IPS-20b (cell line): ENCODE results near the gene CTTNBP2.

Experiments used
- H3K27ac ChIP-seq: one replicate; pipeline ENCODE4 v1.5.1; 2013; ENCODE audit warnings: low read length
- H3K27me3 ChIP-seq: 2 replicates; pipeline ENCODE4 v1.6.1; 2013; ENCODE audit warnings: mild to moderate bottlenecking, low read length, inconsistent platforms; ENCODE audit not compliant: insufficient read depth
- H3K36me3 ChIP-seq: 2 replicates; pipeline ENCODE4 v1.6.1; 2013; ENCODE audit warnings: low read depth, mild to moderate bottlenecking, inconsistent platforms, low read length, moderate library complexity; ENCODE audit not compliant: insufficient read depth
- H3K4me1 ChIP-seq: 2 replicates; pipeline ENCODE4 v1.6.1; 2013; ENCODE audit warnings: mild to moderate bottlenecking, control low read depth, inconsistent platforms, low read length, moderate library complexity; ENCODE audit not compliant: insufficient read depth
- H3K4me3 ChIP-seq: 2 replicates; pipeline ENCODE4 v1.5.1; 2013; ENCODE audit warnings: mild to moderate bottlenecking, low read length, inconsistent platforms
- H3K9ac ChIP-seq: 2 replicates; pipeline ENCODE4 v1.6.1; 2013; ENCODE audit warnings: low read depth, mild to moderate bottlenecking, inconsistent platforms, low read length, moderate library complexity
- H3K9me3 ChIP-seq: 2 replicates; pipeline ENCODE4 v1.6.1; 2013; ENCODE audit warnings: mild to moderate bottlenecking, low read depth, low read length, inconsistent platforms; ENCODE audit not compliant: insufficient read depth

Gene CTTNBP2

GRCh38 chr7:117889611-117890010 lies 16.4 kb upstream of the CTTNBP2 start:
- no peak overlapping the region for H3K27ac ChIP-seq
- H3K27me3 ChIP-seq, result no peaks in the 10 kb centered on the region
- no peaks in the 10 kb centered on the region for H3K36me3 ChIP-seq
- no peaks in the 10 kb centered on the region for H3K9me3 ChIP-seq
- peaks cover 24% of the 10 kb centered on the region for H3K4me1 ChIP-seq
- no peak overlapping the region for H3K4me3 ChIP-seq
- H3K9ac ChIP-seq, result no peak overlapping the region

GRCh38 chr7:117888627-117889026 lies 15.4 kb upstream of the CTTNBP2 start:
- Histone ChIP-seq H3K27ac (no peak overlapping the region), H3K9me3 (no peaks in the 10 kb centered on the region), H3K9ac (peak overlapping the region; percentile 29; the same call in 1 of the 2 replicates), H3K4me1 (peaks cover 24% of the 10 kb centered on the region), H3K36me3 (no peaks in the 10 kb centered on the region), H3K4me3 (peak overlapping the region; percentile 37; the same call in 1 of the 2 replicates), H3K27me3 (no peaks in the 10 kb centered on the region)

GRCh38 chr7:117882594-117882993 lies 9.4 kb upstream of the CTTNBP2 start:
- H3K27me3 ChIP-seq, result no peaks in the 10 kb centered on the region
- H3K27ac ChIP-seq, result no peak overlapping the region
- no peak overlapping the region for H3K4me3 ChIP-seq
- H3K9ac ChIP-seq, result no peak overlapping the region
- H3K36me3 ChIP-seq, result no peaks in the 10 kb centered on the region
- peaks cover 3% of the 10 kb centered on the region; the same call in 1 of the 2 replicates for H3K4me1 ChIP-seq
- no peaks in the 10 kb centered on the region for H3K9me3 ChIP-seq

DNA sequence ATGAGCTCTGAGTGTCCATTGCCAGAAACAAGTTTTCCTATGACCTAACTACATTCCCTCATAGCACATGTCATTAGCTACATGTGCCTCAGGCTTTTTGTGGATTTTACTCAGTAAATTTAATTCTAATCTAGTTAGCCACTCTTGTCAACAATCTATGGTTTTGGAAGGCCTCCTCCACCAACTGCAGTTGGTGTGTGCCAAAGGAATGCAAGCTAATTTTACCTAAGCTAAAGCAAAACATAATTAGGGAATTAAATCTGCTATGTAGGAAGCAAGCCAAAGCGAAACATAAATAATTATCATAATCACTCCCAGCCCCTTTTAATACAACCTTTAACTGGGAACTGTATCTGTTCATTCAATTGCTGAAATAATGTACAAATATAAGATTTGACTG lies 3.5 kb upstream of the CTTNBP2 start:
- no peak overlapping the region for H3K4me3 ChIP-seq
- no peaks in the 10 kb centered on the region for H3K9me3 ChIP-seq
- H3K4me1 ChIP-seq, result peaks cover 25% of the 10 kb centered on the region; the same call in 1 of the 2 replicates
- no peak overlapping the region for H3K27ac ChIP-seq
- no peaks in the 10 kb centered on the region for H3K36me3 ChIP-seq
- H3K27me3 ChIP-seq, result no peaks in the 10 kb centered on the region
- H3K9ac ChIP-seq, result no peak overlapping the region

GRCh38 chr7:117875566-117875965 lies 2.3 kb upstream of the CTTNBP2 start:
- Histone ChIP-seq H3K9me3 (no peaks in the 10 kb centered on the region), H3K9ac (no peak overlapping the region), H3K4me1 (peaks cover 35% of the 10 kb centered on the region), H3K27me3 (no peaks in the 10 kb centered on the region), H3K4me3 (no peak overlapping the region), H3K27ac (no peak overlapping the region), H3K36me3 (no peaks in the 10 kb centered on the region)

GRCh38 chr7:117874191-117874700 lies 1.0 kb upstream of the CTTNBP2 start:
- Histone ChIP-seq H3K9ac (peak overlapping the region; percentile 74; the same call in 1 of the 2 replicates), H3K4me1 (peaks cover 48% of the 10 kb centered on the region), H3K27ac (no peak overlapping the region), H3K4me3 (peak overlapping the region; percentile 95), H3K27me3 (no peaks in the 10 kb centered on the region), H3K9me3 (no peaks in the 10 kb centered on the region), H3K36me3 (peaks cover 3% of the 10 kb centered on the region; the same call in 1 of the 2 replicates)

DNA sequence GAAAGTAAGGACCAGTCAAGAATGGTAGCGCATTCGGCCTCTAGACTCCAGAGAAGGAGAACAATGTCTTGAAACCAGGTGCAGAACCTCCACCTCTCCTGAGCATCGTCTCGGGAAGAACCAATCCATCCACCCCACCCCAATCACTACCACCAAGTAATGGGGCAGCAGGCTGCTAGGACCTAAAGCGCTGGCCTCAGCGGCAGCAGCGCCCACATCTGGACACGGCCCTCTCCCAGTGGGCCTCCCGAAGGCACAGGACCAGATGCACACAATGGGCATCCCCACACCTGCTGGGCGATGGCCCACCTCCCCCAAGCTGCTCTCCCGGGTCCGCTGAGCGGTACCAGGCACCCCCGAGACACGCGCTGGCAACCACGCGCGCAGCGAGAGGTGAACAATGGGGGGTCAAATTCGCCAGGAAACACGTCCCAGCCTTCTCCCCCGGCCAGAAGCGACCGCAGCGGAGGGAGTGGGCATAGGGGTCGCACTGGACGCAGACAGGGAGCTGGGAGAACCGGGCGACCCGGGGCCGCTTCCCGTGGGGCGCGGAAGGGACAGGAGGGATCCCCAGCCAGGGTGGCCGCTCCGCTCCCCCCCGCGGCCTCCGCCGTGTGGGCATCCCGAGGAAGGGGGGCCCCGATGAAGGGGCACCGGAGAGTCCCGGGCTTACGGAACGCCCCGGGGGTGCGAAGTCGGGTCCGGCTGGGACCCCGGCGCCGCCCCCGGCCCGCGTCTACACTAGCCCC lies 506 bp downstream of the CTTNBP2 start:
- H3K4me3 ChIP-seq, result peak overlapping the region; percentile 95
- no peaks in the 10 kb centered on the region for H3K9me3 ChIP-seq
- H3K27ac ChIP-seq, result peak overlapping the region; percentile 80
- no peaks in the 10 kb centered on the region for H3K27me3 ChIP-seq
- peak overlapping the region; percentile 86; the same call in 1 of the 2 replicates for H3K9ac ChIP-seq
- peaks cover 60% of the 10 kb centered on the region for H3K4me1 ChIP-seq
- H3K36me3 ChIP-seq, result peaks cover 4% of the 10 kb centered on the region; the same call in 1 of the 2 replicates

GRCh38 chr7:117871778-117872538 lies 1.3 kb downstream of the CTTNBP2 start:
- peaks cover 4% of the 10 kb centered on the region; the same call in 1 of the 2 replicates for H3K36me3 ChIP-seq
- H3K9ac ChIP-seq, result peak overlapping the region; percentile 86; the same call in 1 of the 2 replicates
- peak overlapping the region; percentile 80 for H3K27ac ChIP-seq
- no peaks in the 10 kb centered on the region for H3K9me3 ChIP-seq
- no peaks in the 10 kb centered on the region for H3K27me3 ChIP-seq
- H3K4me3 ChIP-seq, result peak overlapping the region; percentile 95
- peaks cover 57% of the 10 kb centered on the region for H3K4me1 ChIP-seq

- peak overlapping the region; percentile 95 for H3K4me3 ChIP-seq
- peak overlapping the region; percentile 86; the same call in 1 of the 2 replicates for H3K9ac ChIP-seq
Observed at GRCh38 chr7:117871401-117871777, 1.9 kb downstream of the CTTNBP2 start.

DNA sequence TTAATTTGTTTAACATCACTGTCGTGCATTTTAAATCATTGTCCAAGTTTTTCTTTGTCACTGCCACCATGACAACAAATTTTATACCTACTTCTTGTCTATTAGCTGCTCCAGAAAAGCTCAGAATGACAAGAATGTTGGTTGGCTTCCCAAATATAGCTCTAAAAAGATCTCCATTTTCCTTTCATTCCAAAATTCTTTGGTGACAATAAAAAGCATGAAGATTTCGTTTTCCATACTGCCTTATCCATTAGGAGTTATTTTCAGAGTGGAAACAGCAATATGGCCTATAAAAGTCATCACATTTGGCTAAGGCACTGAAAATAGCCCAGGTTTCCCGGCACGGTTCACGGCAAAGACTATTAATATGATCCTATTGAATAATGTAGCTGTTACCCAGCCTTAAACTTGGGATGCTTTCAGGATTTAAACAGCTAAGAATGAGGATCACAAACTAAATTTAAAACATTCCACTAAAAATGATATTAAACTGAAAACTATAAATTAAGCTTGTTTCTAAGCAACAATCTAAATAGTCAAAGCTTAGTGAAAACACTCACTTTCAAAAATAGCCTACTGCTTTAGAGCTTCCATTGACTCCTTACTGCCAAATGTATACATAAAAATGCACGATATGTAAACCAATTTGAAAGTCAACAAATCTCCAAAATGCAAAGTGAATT lies 2.7 kb downstream of the CTTNBP2 start:
- H3K4me1 ChIP-seq, result peaks cover 50% of the 10 kb centered on the region
- H3K9me3 ChIP-seq, result no peaks in the 10 kb centered on the region
- peak overlapping the region; percentile 95; the same call in 1 of the 2 replicates for H3K4me3 ChIP-seq
- H3K9ac ChIP-seq, result peak overlapping the region; percentile 86; the same call in 1 of the 2 replicates
- H3K36me3 ChIP-seq, result peaks cover 4% of the 10 kb centered on the region; the same call in 1 of the 2 replicates
- H3K27ac ChIP-seq, result no peak overlapping the region
- no peaks in the 10 kb centered on the region for H3K27me3 ChIP-seq

More at GRCh38 chr7:117871401-117871777, 1.9 kb downstream of the CTTNBP2 start:
- no peak overlapping the region for H3K27ac ChIP-seq
- no peaks in the 10 kb centered on the region for H3K27me3 ChIP-seq
- H3K9me3 ChIP-seq, result no peaks in the 10 kb centered on the region
- H3K36me3 ChIP-seq, result peaks cover 4% of the 10 kb centered on the region; the same call in 1 of the 2 replicates
- peaks cover 54% of the 10 kb centered on the region for H3K4me1 ChIP-seq

DNA sequence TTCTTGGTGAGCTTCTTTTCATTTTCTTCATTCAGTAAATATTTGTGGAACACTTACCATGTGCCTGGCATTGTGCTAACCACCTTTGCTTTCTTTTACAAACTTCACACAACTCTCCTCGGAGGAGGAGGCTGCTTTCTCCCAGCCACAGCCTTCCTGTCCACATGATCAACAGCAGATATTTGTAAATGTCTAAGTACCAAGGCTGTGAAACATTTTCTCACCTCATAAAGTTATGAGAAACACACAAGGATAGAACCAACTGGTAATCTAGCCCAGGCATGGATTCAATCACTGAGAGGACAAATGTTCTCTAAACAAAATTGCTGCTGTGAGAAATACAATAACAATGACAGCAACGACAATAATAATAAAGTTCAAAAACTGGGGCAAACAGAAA lies 3.9 kb downstream of the CTTNBP2 start:
- Histone ChIP-seq H3K36me3 (peaks cover 4% of the 10 kb centered on the region; the same call in 1 of the 2 replicates), H3K27ac (no peak overlapping the region), H3K27me3 (no peaks in the 10 kb centered on the region), H3K9me3 (no peaks in the 10 kb centered on the region), H3K4me1 (peaks cover 46% of the 10 kb centered on the region), H3K4me3 (peak overlapping the region; percentile 16; the same call in 1 of the 2 replicates), H3K9ac (no peak overlapping the region)
